BE2C (cell line): ENCODE measurements around the gene FXYD6.

Experiments used
- DNase-seq: peaks from one replicate; pipeline ENCODE4 v3.0.0-alpha.2; 2020
- H3K27me3 ChIP-seq: fragments of 250-450 bp; sonication (Bioruptor Pico); 2 replicates; pipeline ENCODE4 v1.5.1; 2020; ENCODE audit warnings: mild to moderate bottlenecking
- H3K36me3 ChIP-seq: fragments of 250-450 bp; sonication (Bioruptor Pico); 2 replicates; pipeline ENCODE4 v1.5.1; 2020; ENCODE audit warnings: mild to moderate bottlenecking
- H3K4me1 ChIP-seq: fragments of 250-450 bp; sonication (Bioruptor Pico); 2 replicates; pipeline ENCODE4 v1.5.1; 2020
- H3K4me3 ChIP-seq: 2 replicates; pipeline ENCODE4 v1.5.1; 2011; ENCODE audit warnings: low read depth, low read length
- H3K9me3 ChIP-seq: fragments of 250-450 bp; sonication (Bioruptor Pico); 2 replicates; pipeline ENCODE4 v1.5.1; 2020
- CTCF ChIP-seq: IDR thresholded peaks from 2 replicates; pipeline ENCODE4 v1.5.1; 2012; ENCODE audit warnings: mild to moderate bottlenecking, low read depth, low read length

The FXYD6 gene

GRCh38 chr11:117843666-117844484, 32.6 kb downstream of the FXYD6 start:
- peak; percentile 83 for DNase-seq
- Histone ChIP-seq H3K4me1 (no peaks in the 10 kb centered on the region), H3K27me3 (no peaks in the 10 kb centered on the region), H3K4me3 (no peak overlapping the region), H3K9me3 (no peaks in the 10 kb centered on the region), H3K36me3 (peaks cover 15% of the 10 kb centered on the region)
- peak; percentile 99 for TF ChIP-seq CTCF

GRCh38 chr11:117842131-117842941, 34.1 kb downstream of the FXYD6 start:
- Histone ChIP-seq H3K9me3 (no peaks in the 10 kb centered on the region), H3K27me3 (no peaks in the 10 kb centered on the region), H3K4me1 (no peaks in the 10 kb centered on the region), H3K36me3 (peaks cover 23% of the 10 kb centered on the region), H3K4me3 (no peak overlapping the region)
- TF ChIP-seq CTCF: no peak
- no peak for DNase-seq

- no peak for TF ChIP-seq CTCF
- Histone ChIP-seq H3K27me3 (no peaks in the 10 kb centered on the region), H3K4me1 (no peaks in the 10 kb centered on the region), H3K9me3 (no peaks in the 10 kb centered on the region), H3K4me3 (no peak overlapping the region), H3K36me3 (peaks cover 25% of the 10 kb centered on the region)
- no peak for DNase-seq
Observed at GRCh38 chr11:117841551-117842031, 34.9 kb downstream of the FXYD6 start.

- no peak for TF ChIP-seq CTCF
- no peak for DNase-seq
- Histone ChIP-seq H3K4me3 (no peak overlapping the region), H3K9me3 (no peaks in the 10 kb centered on the region), H3K4me1 (no peaks in the 10 kb centered on the region), H3K27me3 (no peaks in the 10 kb centered on the region), H3K36me3 (peaks cover 25% of the 10 kb centered on the region)
Observed at GRCh38 chr11:117840881-117841550, 35.4 kb downstream of the FXYD6 start.

- no peak for TF ChIP-seq CTCF
- Histone ChIP-seq H3K9me3 (no peaks in the 10 kb centered on the region), H3K36me3 (peaks cover 25% of the 10 kb centered on the region), H3K27me3 (no peaks in the 10 kb centered on the region), H3K4me3 (no peak overlapping the region), H3K4me1 (no peaks in the 10 kb centered on the region)
- no peak for DNase-seq
Observed at GRCh38 chr11:117839936-117840813, 36.3 kb downstream of the FXYD6 start.
